NT2/D1 (cell line): ENCODE results near the gene CRELD2.

Experiments
- SUZ12 ChIP-seq: IDR thresholded peaks from 2 replicates; pipeline ENCODE4 v1.6.1; 2011; ENCODE audit not compliant: insufficient read length, insufficient read depth; ENCODE audit errors: extremely low read depth
- YY1 ChIP-seq: IDR thresholded peaks from 2 replicates; pipeline ENCODE4 v1.6.1; 2011; ENCODE audit not compliant: insufficient read length, insufficient read depth

DNA sequence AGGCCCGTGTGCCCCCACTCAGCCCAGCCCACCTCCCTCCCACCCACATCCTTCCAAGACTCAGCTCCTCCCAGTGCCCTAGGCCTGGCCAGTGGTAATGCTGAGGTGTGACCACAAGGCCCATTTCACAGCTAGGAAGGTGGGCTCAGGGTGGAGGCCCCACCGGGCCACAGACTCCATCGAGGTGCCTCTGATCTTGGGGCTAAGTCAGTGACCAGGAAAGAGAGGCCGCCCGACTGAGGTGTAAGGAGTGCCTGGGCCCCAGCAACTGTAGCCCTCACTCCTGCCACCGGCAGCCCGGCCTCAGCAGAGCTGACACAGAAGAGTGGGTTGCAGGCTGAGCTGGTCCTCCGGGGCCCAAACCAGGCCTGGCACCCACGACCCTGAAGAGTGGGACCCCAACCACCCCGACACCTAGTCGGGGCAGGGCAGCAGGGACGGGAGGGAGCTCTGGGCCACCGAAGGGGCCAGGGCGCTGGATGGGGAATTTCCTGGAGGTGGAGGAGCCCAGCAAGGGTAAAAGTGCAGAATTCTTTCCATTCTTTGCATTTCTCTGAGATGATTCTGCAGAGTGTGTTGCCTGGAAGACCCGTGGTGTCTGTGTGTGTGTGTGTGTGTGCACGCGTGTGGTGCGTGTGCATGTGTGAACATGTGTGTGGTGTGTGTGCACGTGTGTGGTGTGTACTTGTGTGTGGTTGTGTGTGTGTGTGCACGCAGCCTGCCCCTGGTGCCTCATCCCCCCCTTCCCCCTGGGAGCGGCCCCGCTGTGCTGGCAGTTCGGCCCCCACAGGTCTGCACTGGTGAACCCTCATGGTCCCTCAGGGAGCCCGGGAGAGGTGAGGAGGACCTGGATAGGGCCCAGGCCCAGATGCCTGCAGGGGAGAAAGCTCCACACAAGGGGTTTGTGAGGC, 33.8 kb downstream of the CRELD2 start:
- no peak for TF ChIP-seq SUZ12
- no peak for TF ChIP-seq YY1
